HepG2 (cell line): Measurements from ENCODE around the gene MSI2. TPM values are rescaled to one million over a fixed set of nuclear protein-coding genes. Genes with fewer than 3 reads are reported as not detected.

ENCODE experiments used
- AGO2 ChIP-seq: fragments of 200-400 bp; formaldehyde crosslinking; optimal IDR thresholded peaks from 2 replicates; pipeline ENCODE3; 2017; ENCODE audit warnings: mild to moderate bottlenecking, low read depth, low read length, moderate library complexity
- AHR ChIP-seq: IDR thresholded peaks from 2 replicates; pipeline ENCODE4 v1.6.1; 2018; ENCODE audit warnings: missing genetic modification reagents, missing compliant biosample characterization
- ATF7 ChIP-seq, 2 experiments: fragments of 450-650 bp in 1 of 2; sonication (generic) in 1 of 2; formaldehyde crosslinking in 1 of 2; IDR thresholded peaks; 2 replicates each; pipeline versions ENCODE4 v1.4.0 to v1.6.1; 2016 to 2020; ENCODE audit warnings: antibody characterized with exemption in 1 of 2, mild to moderate bottlenecking in 1 of 2, missing genetic modification reagents in 1 of 2
- FOXA3 ChIP-seq: IDR thresholded peaks from 2 replicates; pipeline ENCODE4 v1.6.1; 2016; ENCODE audit warnings: missing genetic modification reagents, missing compliant biosample characterization
- KLF16 ChIP-seq, 2 experiments: sonication (generic) in 1 of 2; formaldehyde crosslinking in 1 of 2; IDR thresholded peaks; 2 replicates each; pipeline versions ENCODE4 v1.6.1 to v1.8.0; 2016 to 2023; ENCODE audit warnings: missing genetic modification reagents in 2 of 2, missing compliant biosample characterization in 1 of 2
- KLF9 ChIP-seq: IDR thresholded peaks from 2 replicates; pipeline ENCODE4 v1.6.1; 2016; ENCODE audit warnings: low read depth
- MAFG ChIP-seq: sonication (generic); formaldehyde crosslinking; IDR thresholded peaks from 2 replicates; pipeline ENCODE4 v1.5.1; 2020; ENCODE audit warnings: mild to moderate bottlenecking, missing genetic modification reagents
- PHF5A ChIP-seq: IDR thresholded peaks from one replicate; pipeline ENCODE4 v1.6.1; 2018; ENCODE audit warnings: low read depth, missing genetic modification reagents; ENCODE audit not compliant: unreplicated experiment
- POLR2A ChIP-seq, 2 experiments: IDR thresholded peaks; 2 replicates each; pipeline ENCODE4 v1.6.1; 2011; ENCODE audit warnings: low read depth in 2 of 2, low read length in 2 of 2, mild to moderate bottlenecking in 1 of 2, moderate library complexity in 1 of 2; ENCODE audit not compliant: insufficient read depth in 1 of 2
- TOE1 ChIP-seq: sonication (generic); formaldehyde crosslinking; IDR thresholded peaks from 2 replicates; pipeline ENCODE4 v1.4.0; 2020; ENCODE audit warnings: mild to moderate bottlenecking, missing genetic modification reagents
- ZEB1 ChIP-seq: IDR thresholded peaks from 2 replicates; pipeline ENCODE4 v1.6.1; 2012; ENCODE audit warnings: mild to moderate bottlenecking, low read depth, inconsistent platforms; ENCODE audit not compliant: insufficient replicate concordance
- ZNF17 ChIP-seq: sonication (generic); formaldehyde crosslinking; IDR thresholded peaks from 2 replicates; pipeline ENCODE4 v1.5.0; 2020; ENCODE audit warnings: mild to moderate bottlenecking, missing genetic modification reagents
- ZNF251 ChIP-seq: sonication (generic); formaldehyde crosslinking; IDR thresholded peaks from 2 replicates; pipeline ENCODE4 v1.9.0; 2021; ENCODE audit warnings: mild to moderate bottlenecking, missing genetic modification reagents
- ZNF558 ChIP-seq: sonication (generic); formaldehyde crosslinking; IDR thresholded peaks from 2 replicates; pipeline ENCODE4 v1.9.0; 2022; ENCODE audit warnings: mild to moderate bottlenecking, missing genetic modification reagents, borderline replicate concordance
- ZNF850 ChIP-seq: sonication (generic); formaldehyde crosslinking; conservative IDR thresholded peaks from 2 replicates; pipeline ENCODE4 v1.9.0; 2021; ENCODE audit warnings: mild to moderate bottlenecking, missing genetic modification reagents
- ZSCAN25 ChIP-seq: sonication (generic); formaldehyde crosslinking; IDR thresholded peaks from 2 replicates; pipeline ENCODE4 v1.8.0; 2022; ENCODE audit warnings: mild to moderate bottlenecking, missing genetic modification reagents
- polyA plus RNA-seq, 8 experiments: library from polyadenylated mRNA; depleted of rRNA in 3 of 8; stranded (reverse) in 7 of 8; unstranded in 1 of 8; fragments of >200 nt; fragmentation: Illumina TruSeq in 4 of 8; extraction: Trizol in 4 of 8; gene quantifications; 2 replicates each; pipeline versions ENCODE4 v1.2.1 to v1.2.3, GENCODE V29; 2011 to 2016; ENCODE audit warnings: low read depth in 4 of 8, missing spikeins in 1 of 8, mixed read lengths in 1 of 8; ENCODE audit not compliant: insufficient read depth in 1 of 8
- total RNA-seq, 5 experiments: library from RNA; depleted of rRNA; stranded (reverse); fragments of >200 nt; fragmentation: Illumina TruSeq; extraction: Trizol; gene quantifications; 2 replicates each; pipeline ENCODE4 v1.2.3, GENCODE V29; 2016; ENCODE audit warnings: low read depth in 1 of 5
- TF ChIP-seq, protein P1 (sequence below): sonication (generic); formaldehyde crosslinking; IDR thresholded peaks from 2 replicates; pipeline ENCODE4 v1.4.0; 2020; ENCODE audit warnings: low read depth, mild to moderate bottlenecking, missing genetic modification reagents
- TF ChIP-seq, protein P2 (sequence below): sonication (generic); formaldehyde crosslinking; IDR thresholded peaks from 2 replicates; pipeline ENCODE4 v1.4.0; 2020; ENCODE audit warnings: missing genetic modification reagents, mild to moderate bottlenecking, borderline replicate concordance
- TF ChIP-seq, protein P3 (sequence below): sonication (generic); formaldehyde crosslinking; IDR thresholded peaks from 2 replicates; pipeline ENCODE4 v1.4.0; 2020; ENCODE audit warnings: missing genetic modification reagents, borderline replicate concordance
- TF ChIP-seq, protein P4 (sequence below): sonication (generic); formaldehyde crosslinking; IDR thresholded peaks from 2 replicates; pipeline ENCODE4 v1.8.1; 2023; ENCODE audit warnings: missing genetic modification reagents, mild to moderate bottlenecking, borderline replicate concordance
- TF ChIP-seq, protein P5 (sequence below): fragments of 450-650 bp; IDR thresholded peaks from 2 replicates; pipeline ENCODE4 v1.6.1; 2017

MSI2 gene
- total and polyA plus RNA-seq, 2 of the 13 experiments (the other 11 are each of a cell fraction or from before 2014, with no cell fraction given): 77.5 to 78.4 TPM

DNA sequence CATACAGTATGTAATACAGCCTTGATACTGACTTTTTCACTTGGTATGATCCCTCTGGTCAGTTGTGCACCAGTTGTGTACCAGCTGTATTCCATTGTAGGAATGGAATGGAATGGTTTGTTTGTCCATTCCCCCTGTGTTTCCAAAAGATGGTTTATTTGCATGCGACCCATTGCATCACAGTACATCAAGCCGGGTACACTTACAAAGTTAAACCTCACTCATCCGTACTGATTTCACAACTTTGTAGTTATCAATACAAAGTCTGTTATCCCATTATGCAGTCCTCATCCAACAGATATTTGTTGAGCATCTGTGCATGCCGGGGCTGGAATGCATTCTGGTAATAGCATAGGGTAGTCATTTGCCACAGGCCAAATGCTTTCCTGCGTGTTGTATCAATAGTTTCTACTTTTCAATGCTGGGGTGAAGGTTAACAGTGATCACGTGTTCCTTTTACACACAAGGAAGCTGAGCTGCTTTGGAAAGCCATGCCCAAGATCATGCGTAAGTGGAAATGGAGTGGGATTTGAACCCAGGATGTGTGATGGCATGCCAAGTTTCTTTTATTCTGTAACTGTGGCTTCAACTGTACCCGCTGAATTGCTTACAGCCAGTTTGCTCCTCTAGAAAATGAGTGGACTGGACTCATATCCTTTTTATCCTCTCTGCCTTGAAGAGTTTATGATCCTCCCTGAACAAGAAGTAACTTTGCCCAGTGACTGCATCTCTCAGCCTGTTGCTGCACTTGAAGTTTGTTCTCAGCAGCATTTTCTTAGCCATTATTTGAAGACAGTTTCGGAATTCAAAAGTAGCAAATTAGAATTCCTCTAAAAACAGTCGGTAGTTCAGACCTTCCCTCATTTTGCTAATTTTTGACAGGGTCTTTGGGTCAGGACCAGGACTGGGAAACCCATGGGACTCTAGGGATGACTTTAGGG, 260.2 kb downstream of the MSI2 start (continued):
- TF ChIP-seq, protein P1, sequence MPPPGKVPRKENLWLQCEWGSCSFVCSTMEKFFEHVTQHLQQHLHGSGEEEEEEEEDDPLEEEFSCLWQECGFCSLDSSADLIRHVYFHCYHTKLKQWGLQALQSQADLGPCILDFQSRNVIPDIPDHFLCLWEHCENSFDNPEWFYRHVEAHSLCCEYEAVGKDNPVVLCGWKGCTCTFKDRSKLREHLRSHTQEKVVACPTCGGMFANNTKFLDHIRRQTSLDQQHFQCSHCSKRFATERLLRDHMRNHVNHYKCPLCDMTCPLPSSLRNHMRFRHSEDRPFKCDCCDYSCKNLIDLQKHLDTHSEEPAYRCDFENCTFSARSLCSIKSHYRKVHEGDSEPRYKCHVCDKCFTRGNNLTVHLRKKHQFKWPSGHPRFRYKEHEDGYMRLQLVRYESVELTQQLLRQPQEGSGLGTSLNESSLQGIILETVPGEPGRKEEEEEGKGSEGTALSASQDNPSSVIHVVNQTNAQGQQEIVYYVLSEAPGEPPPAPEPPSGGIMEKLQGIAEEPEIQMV: peak; percentile 60; the same call in 1 of the 2 replicates
- TF ChIP-seq ZEB1: peak; percentile 68
- peak in 1 of 2 experiments; percentile 44; a peak in 1 of 4 replicates for TF ChIP-seq POLR2A (IDR thresholded peaks at IDR 0.05; ENCODE audit: insufficient read depth in 1 of 2, low read depth in 2 of 2, low read length in 2 of 2)
- TF ChIP-seq, protein P2, sequence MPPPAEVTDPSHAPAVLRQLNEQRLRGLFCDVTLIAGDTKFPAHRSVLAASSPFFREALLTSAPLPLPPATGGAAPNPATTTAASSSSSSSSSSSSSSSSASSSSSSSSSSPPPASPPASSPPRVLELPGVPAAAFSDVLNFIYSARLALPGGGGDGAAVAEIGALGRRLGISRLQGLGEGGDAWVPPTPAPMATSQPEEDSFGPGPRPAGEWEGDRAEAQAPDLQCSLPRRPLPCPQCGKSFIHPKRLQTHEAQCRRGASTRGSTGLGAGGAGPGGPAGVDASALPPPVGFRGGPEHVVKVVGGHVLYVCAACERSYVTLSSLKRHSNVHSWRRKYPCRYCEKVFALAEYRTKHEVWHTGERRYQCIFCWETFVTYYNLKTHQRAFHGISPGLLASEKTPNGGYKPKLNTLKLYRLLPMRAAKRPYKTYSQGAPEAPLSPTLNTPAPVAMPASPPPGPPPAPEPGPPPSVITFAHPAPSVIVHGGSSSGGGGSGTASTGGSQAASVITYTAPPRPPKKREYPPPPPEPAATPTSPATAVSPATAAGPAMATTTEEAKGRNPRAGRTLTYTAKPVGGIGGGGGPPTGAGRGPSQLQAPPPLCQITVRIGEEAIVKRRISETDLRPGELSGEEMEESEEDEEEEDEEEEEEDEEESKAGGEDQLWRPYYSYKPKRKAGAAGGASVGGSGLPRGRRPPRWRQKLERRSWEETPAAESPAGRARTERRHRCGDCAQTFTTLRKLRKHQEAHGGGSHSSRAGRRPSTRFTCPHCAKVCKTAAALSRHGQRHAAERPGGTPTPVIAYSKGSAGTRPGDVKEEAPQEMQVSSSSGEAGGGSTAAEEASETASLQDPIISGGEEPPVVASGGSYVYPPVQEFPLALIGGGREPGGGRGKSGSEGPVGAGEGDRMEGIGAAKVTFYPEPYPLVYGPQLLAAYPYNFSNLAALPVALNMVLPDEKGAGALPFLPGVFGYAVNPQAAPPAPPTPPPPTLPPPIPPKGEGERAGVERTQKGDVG (CRISPR knock-in tag): no peak
- no peak for TF ChIP-seq AGO2
- peak; percentile 89 for TF ChIP-seq PHF5A (CRISPR knock-in tag)
- TF ChIP-seq AHR (CRISPR knock-in tag): no peak; the same call in 1 of the 2 replicates
- no peak for TF ChIP-seq ZNF850 (CRISPR knock-in tag)
- no peak for TF ChIP-seq ZNF558 (CRISPR knock-in tag)
- TF ChIP-seq, protein P3, sequence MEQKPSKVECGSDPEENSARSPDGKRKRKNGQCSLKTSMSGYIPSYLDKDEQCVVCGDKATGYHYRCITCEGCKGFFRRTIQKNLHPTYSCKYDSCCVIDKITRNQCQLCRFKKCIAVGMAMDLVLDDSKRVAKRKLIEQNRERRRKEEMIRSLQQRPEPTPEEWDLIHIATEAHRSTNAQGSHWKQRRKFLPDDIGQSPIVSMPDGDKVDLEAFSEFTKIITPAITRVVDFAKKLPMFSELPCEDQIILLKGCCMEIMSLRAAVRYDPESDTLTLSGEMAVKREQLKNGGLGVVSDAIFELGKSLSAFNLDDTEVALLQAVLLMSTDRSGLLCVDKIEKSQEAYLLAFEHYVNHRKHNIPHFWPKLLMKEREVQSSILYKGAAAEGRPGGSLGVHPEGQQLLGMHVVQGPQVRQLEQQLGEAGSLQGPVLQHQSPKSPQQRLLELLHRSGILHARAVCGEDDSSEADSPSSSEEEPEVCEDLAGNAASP (CRISPR knock-in tag): peak; percentile 81; the same call in 1 of the 2 replicates
- TF ChIP-seq, protein P4, sequence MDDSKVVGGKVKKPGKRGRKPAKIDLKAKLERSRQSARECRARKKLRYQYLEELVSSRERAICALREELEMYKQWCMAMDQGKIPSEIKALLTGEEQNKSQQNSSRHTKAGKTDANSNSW: no peak
- peak in 1 of 2 experiments; percentile 95; a peak in 2 of 4 replicates for TF ChIP-seq KLF16 (CRISPR knock-in tag; IDR thresholded peaks at IDR 0.05)
- TF ChIP-seq, protein P5, sequence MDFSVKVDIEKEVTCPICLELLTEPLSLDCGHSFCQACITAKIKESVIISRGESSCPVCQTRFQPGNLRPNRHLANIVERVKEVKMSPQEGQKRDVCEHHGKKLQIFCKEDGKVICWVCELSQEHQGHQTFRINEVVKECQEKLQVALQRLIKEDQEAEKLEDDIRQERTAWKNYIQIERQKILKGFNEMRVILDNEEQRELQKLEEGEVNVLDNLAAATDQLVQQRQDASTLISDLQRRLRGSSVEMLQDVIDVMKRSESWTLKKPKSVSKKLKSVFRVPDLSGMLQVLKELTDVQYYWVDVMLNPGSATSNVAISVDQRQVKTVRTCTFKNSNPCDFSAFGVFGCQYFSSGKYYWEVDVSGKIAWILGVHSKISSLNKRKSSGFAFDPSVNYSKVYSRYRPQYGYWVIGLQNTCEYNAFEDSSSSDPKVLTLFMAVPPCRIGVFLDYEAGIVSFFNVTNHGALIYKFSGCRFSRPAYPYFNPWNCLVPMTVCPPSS: no peak
- TF ChIP-seq MAFG: no peak
- no peak for TF ChIP-seq ZNF17
- no peak for TF ChIP-seq TOE1 (CRISPR knock-in tag)
- TF ChIP-seq ZNF251 (CRISPR knock-in tag): 0 out of 2 replicates have a peak, but pooled peaks have one; percentile 36
- no peak for TF ChIP-seq ZSCAN25 (CRISPR knock-in tag)
- peak; percentile 72 for TF ChIP-seq ATF7 (IDR thresholded peaks at IDR 0.05)
- peak; percentile 85; the same call in 1 of the 2 replicates for TF ChIP-seq ATF7 (CRISPR knock-in tag; IDR thresholded peaks at IDR 0.05)
- TF ChIP-seq KLF9 (CRISPR knock-in tag): no peak
- peak; percentile 96 for TF ChIP-seq FOXA3 (CRISPR knock-in tag)
